Astrocyte of the spinal cord (primary cell): ENCODE measurements around the gene NDRG2.
"Not testable (repeated sequence)": the region's sequence is repeated elsewhere in the genome, so short reads cannot be mapped to it uniquely, and the experiment has no call there.

Source experiments
- DNase-seq: peaks from one replicate; pipeline ENCODE4 v3.0.0; 2011; ENCODE audit warnings: low read depth, low spot score
- H3K4me3 ChIP-seq: 2 replicates; pipeline ENCODE4 v1.5.1; 2011; ENCODE audit warnings: low read depth, mild to moderate bottlenecking, low read length, moderate library complexity
- in situ Hi-C: cut with HindIII; loops from 2 replicates; pipeline ENCODE4 v1.10.0; 2017; ENCODE audit warnings: low sequenced_read_pairs
- TF ChIP-seq, protein P1 (sequence below): IDR thresholded peaks from 2 replicates; pipeline ENCODE4 v1.5.1; 2012; ENCODE audit warnings: low read depth, mild to moderate bottlenecking, low read length, inconsistent platforms

Gene NDRG2

DNA sequence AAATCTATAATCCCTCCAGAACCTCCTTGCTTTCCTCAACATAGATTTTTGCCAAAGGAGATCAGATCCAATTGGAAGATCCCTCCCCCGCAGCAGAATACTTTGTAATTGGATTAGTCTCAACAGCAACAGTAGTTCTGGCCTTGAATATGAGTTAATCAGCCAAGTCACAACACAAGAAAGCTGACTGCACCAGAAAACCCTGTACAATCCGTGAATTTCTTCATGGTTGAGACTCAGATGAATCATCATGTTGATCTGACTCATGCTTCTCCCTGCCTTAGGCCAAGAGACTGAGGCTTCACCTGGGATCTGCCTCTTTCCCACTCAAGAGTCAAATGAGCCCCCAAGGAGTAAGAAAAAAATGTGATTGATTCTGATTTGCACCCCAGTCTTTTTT lies 38.0 kb downstream of the NDRG2 start:
- peak; percentile 94 for DNase-seq
- in situ Hi-C loops, result no loop called here

DNA sequence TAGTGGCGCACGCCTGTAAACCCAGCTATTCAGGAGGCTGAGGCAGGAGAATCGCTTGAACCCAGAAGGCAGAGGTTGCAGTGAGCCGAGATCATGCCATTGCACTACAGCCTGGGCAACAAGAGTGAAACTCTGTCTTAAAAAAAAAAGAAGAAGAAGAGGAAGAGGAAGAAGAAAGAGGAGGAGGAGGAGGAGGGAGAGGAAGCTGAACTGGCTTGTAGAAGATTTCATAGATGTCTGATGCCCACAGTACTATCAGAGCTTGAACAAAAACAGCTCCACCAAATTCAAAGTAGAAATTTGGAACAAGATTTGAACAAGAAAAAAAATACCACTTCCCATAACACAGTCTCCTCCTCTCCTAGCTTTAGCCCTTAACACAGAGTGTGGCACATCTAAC lies 39.2 kb downstream of the NDRG2 start:
- H3K4me3 ChIP-seq, in situ Hi-C loops, DNase-seq: not testable (repeated sequence)

More for the DNA sequence above, 38.0 kb downstream of the NDRG2 start:
- H3K4me3 ChIP-seq, result no peak overlapping the region
- TF ChIP-seq, protein P1, sequence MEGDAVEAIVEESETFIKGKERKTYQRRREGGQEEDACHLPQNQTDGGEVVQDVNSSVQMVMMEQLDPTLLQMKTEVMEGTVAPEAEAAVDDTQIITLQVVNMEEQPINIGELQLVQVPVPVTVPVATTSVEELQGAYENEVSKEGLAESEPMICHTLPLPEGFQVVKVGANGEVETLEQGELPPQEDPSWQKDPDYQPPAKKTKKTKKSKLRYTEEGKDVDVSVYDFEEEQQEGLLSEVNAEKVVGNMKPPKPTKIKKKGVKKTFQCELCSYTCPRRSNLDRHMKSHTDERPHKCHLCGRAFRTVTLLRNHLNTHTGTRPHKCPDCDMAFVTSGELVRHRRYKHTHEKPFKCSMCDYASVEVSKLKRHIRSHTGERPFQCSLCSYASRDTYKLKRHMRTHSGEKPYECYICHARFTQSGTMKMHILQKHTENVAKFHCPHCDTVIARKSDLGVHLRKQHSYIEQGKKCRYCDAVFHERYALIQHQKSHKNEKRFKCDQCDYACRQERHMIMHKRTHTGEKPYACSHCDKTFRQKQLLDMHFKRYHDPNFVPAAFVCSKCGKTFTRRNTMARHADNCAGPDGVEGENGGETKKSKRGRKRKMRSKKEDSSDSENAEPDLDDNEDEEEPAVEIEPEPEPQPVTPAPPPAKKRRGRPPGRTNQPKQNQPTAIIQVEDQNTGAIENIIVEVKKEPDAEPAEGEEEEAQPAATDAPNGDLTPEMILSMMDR, result no peak

DNA sequence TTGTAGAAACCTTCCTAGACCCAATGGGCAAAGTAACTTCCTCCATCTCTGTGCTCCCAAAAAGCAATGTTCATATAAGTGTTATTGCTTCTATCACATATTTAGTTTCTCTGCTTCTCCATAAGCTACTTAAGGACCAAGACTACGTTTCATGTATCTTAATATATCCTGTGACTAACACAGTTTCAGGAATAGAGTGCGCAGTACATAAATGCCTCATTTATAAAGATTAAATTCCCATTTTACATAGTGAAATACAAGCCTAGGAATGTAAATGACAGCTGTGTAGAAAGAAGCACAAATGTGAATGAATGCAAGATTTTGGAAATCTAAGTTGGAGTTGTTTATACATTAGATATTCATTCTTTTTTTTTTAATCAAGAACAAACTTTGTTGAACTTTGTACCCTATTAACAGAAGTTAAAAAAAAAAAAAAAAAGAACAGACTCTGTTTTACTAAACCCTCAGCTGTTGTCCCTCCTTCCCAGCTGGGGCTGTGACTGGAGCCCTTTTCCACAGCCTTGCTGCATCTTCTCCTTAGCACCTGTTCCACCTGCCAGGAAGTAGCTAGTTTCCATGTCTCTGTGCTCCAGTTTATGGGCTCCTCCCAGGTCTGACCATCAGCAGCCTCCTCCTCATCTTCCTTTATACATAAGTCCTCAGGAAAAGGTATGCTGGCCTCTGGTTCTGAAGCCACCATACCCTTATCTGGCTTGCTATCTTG lies 42.1 kb downstream of the NDRG2 start:
- TF ChIP-seq, protein P1, result no peak
- H3K4me3 ChIP-seq, result no peak overlapping the region
- DNase-seq, result no peak
- in situ Hi-C loops, result no loop called here

DNA sequence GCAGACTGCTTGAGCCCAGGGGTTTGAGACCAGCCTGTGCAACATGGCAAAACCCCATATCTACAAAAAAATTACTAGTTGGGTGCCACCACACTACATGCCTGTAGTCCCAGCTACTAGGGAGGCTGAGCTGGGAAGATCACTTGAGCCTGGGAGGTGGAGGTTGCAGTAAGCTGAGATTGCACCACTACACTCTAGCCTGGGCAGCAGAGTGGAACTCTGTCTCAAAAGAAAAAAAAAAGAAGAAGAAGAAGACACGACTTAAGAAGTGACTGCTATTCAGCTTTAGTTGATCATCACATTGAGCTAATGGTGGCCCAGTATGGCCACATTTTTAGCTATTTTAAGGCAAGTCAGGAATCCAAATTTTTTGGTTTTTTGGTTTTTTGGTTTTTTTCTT lies 44.0 kb downstream of the NDRG2 start:
- H3K4me3 ChIP-seq, result no peak overlapping the region
- TF ChIP-seq, protein P1, result no peak
- no peak for DNase-seq
- in situ Hi-C loops, result no loop called here

DNA sequence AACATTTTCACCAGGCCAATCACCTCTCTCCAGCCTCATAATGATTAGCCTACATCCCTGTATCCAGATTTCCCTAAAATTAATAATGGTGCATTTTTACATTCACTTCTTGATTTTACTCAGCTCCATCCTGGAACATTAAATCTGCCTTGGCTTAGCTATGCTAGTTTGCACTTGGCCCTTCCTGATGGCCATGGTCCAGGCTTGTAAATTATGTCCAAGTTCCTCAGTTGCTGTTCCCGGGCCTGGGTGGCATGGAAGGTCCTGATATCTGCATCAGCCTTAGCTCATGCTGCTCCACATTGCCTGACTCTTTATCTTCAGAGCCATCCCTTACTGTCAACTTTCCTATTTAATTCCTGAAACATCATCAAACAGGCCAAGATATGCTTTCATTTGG lies 46.2 kb downstream of the NDRG2 start:
- H3K4me3 ChIP-seq, result no peak overlapping the region
- in situ Hi-C loops, result no loop called here
- DNase-seq, result no peak
- TF ChIP-seq, protein P1, result no peak

DNA sequence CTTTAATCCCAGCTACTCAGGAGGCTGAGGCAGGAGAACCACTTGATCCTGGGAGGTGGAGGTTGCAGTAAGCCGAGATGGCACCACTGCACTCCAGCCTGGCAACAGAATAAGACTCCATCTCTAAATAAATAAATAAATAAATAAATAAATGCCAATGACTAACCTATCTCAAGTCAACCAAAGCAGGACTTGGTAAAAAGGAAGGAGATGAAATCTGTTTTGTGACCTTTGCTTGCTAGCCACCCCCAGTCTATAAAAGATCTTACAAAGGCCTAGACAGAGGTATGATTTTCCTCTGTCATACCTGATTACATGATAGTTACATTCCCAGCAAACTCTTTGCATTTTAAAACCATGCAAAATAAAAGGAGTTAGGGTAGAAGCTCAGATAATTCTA lies 48.6 kb downstream of the NDRG2 start:
- in situ Hi-C loops, result no loop called here
- DNase-seq, result no peak
- TF ChIP-seq, protein P1, result no peak
- H3K4me3 ChIP-seq, result no peak overlapping the region

DNA sequence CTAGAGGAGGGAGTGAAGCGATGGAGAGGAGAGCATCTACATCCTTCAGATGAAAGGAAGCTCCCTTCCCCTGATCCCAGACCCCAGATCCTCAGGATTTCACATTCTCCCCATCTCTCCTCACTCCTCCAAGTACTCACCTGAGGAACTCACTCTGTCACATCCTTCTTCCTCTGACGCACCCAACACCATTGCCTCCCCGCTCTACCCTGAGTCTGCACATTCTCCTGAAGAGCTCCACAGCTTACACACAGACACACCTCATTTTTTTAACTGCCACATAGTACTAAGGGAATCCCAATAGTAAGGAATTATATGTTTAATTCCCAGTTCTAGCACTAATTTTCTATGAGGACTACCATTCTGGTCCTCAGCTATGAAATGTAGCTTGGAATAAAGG lies 51.4 kb downstream of the NDRG2 start:
- TF ChIP-seq, protein P1, result no peak
- in situ Hi-C loops, result no loop called here
- H3K4me3 ChIP-seq, result no peak overlapping the region
- DNase-seq, result no peak
